HL-60 (cell line): ENCODE data around the gene TTYH2.

ENCODE experiments used
- CTCF ChIP-seq: IDR thresholded peaks from one replicate; pipeline ENCODE4 v1.5.1; 2011; ENCODE audit warnings: low read length, control low read depth, inconsistent platforms; ENCODE audit not compliant: insufficient read depth
- POLR2AphosphoS5 ChIP-seq: IDR thresholded peaks from 2 replicates; pipeline ENCODE4 v1.6.1; 2012; ENCODE audit warnings: low read depth
- REST ChIP-seq: IDR thresholded peaks from 2 replicates; pipeline ENCODE4 v1.6.1; 2012; ENCODE audit warnings: low read depth; ENCODE audit not compliant: insufficient replicate concordance

- TF ChIP-seq REST: no peak
- no peak for TF ChIP-seq CTCF
- no peak for TF ChIP-seq POLR2AphosphoS5
These were observed 16.6 kb upstream of the TTYH2 start for GRCh38 chr17:74196541-74197317.
